Kidney tubule cell (primary cell): ENCODE data around the gene BPIFA3.

Experiments
- DNase-seq: peaks from one replicate; pipeline ENCODE4 v3.0.0-alpha.2; 2018; ENCODE audit warnings: low spot score

BPIFA3 gene

DNA sequence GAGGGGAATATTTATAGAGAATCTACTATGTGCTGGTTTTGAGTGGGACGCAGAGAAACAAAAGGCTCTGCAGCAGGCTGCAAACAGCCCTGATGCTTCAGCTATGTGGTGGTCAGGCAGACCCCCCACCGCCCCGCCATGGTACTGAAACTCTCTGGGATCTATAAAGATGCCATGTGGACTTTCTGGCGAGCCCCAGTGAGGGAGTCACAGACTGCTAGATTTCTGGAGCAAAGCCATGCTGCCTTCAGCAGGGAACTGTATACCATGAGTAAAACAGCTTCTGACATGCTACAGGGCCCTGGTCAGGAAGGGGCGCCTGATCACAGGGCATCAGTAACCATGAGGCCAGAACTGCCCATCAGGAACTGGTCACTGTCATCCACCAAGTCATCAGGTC is 46.6 kb downstream of the BPIFA3 start:
- DNase-seq, result no peak

DNA sequence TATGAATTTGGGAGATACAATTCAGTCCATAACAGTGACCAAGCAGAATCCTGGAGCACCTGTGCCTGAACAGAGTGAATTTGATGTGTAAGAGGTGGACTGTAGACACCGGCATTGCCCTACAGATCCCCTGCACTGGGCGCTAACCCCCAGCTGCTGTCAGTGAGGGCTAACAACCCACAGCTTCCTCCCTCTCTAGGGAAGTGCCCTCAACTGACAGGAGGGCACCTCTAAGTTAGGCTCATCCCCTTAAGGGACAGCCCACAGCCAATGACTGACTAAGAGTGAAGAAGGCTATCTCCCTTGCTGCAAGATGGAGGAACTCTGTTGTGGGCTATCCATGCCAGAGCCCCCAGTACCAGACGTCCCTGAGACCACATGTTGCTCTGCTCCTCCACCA is 50.5 kb downstream of the BPIFA3 start:
- DNase-seq, result no peak

DNA sequence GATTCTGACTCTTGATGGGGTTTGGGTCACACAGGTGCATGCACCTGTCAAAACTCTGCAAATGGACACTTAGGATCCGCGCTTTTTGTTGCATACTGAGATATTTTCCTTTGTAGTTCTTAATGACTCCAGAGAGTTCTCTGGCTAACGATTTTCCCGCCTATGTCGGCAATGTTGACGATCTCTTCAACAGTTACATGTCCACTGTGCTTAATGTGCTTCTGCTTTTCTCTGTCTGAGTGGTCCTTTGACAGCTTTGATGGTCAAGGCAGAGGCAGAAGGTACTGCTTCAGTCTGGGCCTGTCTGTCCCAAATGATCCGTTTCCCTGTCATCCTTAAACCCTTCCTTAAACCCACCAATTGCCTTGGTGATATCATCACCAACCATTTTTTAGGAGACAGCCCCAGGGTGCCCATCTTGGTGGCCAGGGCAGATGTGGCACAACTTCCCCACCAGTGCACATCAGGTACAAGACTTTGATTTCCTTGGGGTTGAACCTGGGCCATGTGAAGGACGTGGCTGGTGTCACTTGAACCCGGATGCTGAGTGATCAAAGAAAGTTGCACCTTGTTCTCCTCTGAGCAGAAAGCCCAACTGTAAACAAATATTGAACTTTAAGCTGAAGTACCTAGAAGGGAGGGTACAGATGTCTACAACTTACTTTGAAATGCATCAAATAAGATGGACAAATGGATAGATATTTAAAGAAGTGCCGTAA is 55.2 kb downstream of the BPIFA3 start:
- no peak for DNase-seq

DNA sequence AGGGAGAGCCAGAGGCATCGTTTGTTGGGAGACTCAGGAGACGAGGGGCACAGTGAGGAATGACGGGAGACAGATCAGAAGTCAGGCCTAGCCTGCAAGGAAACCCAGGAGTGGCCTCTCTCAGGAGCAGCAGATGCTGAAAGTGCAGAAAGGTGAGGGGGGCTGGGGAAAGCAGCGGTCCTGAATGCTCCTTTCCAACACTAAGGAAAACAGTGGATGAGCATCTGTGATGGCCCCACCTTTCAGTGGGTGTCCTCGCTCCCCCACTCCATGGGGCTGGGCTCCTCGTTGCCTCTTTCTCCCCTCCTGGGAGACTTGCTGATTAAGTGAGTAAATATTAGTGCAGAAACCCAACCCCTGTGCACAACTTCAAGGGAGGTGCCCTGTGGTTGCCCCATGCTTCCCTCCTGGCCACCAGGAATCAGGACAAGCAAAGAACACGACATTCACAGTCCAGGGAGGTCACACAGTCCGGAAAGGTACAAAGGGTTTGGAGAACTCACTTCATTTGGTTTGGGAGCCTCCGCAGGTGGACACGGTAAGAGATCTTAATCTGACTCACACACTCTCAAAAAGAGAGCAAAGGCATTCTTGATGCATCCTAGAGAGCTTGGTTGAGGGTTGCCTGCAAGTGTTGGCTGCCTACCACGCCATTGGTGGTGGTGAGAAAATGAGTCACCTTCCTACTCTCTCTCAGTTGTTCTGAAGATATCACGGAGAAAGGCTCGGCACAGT is 56.1 kb downstream of the BPIFA3 start:
- no peak for DNase-seq

DNA sequence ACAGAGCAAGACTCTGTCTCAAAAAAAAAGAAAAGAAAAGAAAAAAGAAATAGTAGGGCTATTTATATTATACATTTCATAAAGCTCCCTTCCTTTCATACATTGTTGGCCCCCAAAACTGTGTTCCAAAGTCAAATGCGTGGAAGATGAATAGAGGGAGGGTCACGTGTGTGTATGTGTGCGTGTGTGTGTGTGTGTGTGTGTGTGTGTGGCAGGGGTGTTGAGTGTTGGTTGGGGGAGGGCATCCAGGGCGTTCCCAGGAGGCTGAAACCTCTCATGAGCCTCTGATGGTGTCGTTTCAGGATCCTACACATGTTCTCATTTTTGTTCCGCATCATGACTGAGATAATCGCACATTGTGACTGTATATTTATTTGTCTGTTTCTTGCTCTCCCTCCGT is 58.1 kb downstream of the BPIFA3 start:
- DNase-seq, result no peak

DNA sequence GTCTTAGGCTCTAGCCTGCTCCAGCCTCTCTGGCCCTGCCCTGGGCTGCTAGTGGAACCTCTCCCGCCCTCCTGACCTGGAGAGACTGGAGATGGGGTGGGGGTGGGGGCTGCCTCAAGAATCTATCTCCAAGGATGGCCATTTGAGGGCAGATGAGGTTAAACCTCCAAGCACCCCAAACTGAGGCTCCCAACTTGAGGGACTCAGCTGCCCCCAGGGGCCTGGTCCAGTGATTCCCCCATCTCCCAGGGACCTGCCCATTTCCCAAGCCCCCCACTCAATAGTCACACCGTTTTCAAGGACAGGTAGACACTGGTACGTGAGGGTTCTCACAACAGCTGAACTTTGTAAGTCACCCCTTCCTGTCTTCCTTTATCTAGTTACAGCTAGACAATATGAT is 58.7 kb downstream of the BPIFA3 start:
- DNase-seq, result no peak

DNA sequence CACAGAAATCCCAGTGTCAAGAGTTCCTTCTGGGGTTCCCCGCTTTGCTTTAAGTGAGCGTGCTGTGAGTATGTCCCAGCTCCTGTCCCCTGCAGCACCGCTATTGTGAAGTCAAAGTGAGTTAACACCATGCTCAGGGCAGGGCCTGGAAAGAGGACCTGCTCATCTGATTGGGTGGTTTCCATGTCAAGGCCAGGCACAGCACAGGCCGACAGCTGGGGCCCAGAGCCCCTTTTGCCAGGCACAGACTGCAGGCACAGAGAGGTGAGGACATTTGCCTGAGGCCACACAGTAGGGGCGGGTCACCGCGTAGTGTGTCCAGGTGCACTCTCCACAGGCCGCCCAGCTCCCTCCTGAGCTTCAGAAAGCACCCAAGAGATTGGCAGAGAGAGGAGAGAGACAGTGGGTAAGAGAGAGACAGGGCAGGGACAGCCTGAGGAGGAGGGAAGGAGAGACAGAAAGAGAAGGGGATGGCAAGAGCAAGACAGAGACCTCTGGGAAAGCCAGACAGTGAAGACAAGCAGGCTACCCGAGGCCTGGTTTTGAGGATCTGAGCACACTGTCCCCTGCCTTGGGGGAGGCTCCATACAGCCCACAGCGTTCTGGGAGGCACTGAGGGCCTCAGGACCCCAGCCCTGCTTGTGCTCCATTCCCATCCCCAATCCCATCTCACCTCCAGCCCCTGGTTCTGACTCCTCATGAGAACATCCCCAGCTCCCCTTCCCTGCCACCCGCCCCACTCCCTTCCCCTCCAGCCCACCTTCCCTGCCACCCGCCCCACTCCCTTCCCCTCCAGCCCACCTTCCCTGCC is 59.4 kb downstream of the BPIFA3 start:
- no peak for DNase-seq
